Measurements from ENCODE around the gene TCHHL1. TPM values are rescaled to one million over a fixed set of nuclear protein-coding genes. Genes with fewer than 3 reads are reported as not detected.

The TCHHL1 gene
- total RNA-seq, 1 experiment from 2014 or later, result not detected

DNA sequence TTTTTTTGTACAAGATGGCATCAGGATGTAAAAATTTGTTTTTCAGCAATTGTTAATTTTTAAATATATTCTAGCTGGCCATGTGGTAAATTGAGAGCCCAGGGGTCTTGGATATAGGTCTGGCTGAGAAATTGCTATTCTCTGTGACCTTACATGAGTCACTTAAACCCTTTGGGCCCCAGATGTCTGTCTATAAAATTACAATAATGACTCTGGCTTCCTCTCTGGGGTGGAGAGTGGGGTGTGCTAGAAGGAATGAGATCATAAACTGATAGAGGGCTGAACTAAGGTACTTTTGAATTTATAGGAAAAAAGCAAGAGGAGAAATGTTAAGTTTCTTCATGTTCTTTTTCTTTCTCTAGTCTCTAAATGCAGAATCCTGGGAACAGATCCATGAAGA, 38.8 kb upstream of the TCHHL1 start:
- H3K4me1 Mint-ChIP-seq, result no peaks in the 10 kb centered on the region
- H3K27me3 Mint-ChIP-seq (ENCODE audit: low read depth), result no peaks in the 10 kb centered on the region; the same call in 1 of the 2 replicates
- TF ChIP-seq, protein P1, sequence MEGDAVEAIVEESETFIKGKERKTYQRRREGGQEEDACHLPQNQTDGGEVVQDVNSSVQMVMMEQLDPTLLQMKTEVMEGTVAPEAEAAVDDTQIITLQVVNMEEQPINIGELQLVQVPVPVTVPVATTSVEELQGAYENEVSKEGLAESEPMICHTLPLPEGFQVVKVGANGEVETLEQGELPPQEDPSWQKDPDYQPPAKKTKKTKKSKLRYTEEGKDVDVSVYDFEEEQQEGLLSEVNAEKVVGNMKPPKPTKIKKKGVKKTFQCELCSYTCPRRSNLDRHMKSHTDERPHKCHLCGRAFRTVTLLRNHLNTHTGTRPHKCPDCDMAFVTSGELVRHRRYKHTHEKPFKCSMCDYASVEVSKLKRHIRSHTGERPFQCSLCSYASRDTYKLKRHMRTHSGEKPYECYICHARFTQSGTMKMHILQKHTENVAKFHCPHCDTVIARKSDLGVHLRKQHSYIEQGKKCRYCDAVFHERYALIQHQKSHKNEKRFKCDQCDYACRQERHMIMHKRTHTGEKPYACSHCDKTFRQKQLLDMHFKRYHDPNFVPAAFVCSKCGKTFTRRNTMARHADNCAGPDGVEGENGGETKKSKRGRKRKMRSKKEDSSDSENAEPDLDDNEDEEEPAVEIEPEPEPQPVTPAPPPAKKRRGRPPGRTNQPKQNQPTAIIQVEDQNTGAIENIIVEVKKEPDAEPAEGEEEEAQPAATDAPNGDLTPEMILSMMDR (conservative IDR thresholded peaks at IDR 0.05), result no peak
- Histone ChIP-seq H3T11ph (ENCODE audit: low read length) (no peak overlapping the region), H2BK12ac (ENCODE audit: insufficient read length, low read depth, low read length) (no peak overlapping the region), H3K4ac (ENCODE audit: low read depth, low read length) (no peak overlapping the region), H2BK20ac (ENCODE audit: low read depth, low read length, poor library complexity, severe bottlenecking) (no peak overlapping the region), H4K5ac (ENCODE audit: insufficient read length, low read depth, low read length) (no peak overlapping the region), H3K4me2 (ENCODE audit: insufficient read depth, insufficient read length, low read length) (no peak overlapping the region), H3K18ac (ENCODE audit: insufficient read length, low read depth, low read length) (no peak overlapping the region), H3K27ac (ENCODE audit: insufficient read length, low read depth, low read length) (no peak overlapping the region), H2BK5ac (ENCODE audit: insufficient read length, low read length) (no peak overlapping the region), H3K27me3 (ENCODE audit: insufficient read depth, low read length) (no peaks in the 10 kb centered on the region; the same call in 1 of the 2 replicates), H2BK15ac (ENCODE audit: low read depth, low read length) (no peak overlapping the region), H3K23ac (ENCODE audit: insufficient read length, low read depth, low read length) (no peak overlapping the region), H4K91ac (ENCODE audit: insufficient read length, low read depth, low read length) (no peak overlapping the region), H3K23me2 (ENCODE audit: insufficient read length, low read depth, low read length, poor library complexity, severe bottlenecking) (no peaks in the 10 kb centered on the region), H3K9ac (ENCODE audit: extremely low read depth, insufficient read length, low read length) (no peak overlapping the region), H3K9me3 (ENCODE audit: control insufficient read depth, low read depth, low read length) (peaks cover 62% of the 10 kb centered on the region), H3K14ac (ENCODE audit: insufficient read depth, low read length) (no peak overlapping the region), H4K20me1 (ENCODE audit: control insufficient read depth, insufficient read depth, insufficient read length) (no peaks in the 10 kb centered on the region), H3K56ac (ENCODE audit: insufficient read length, low read depth, low read length) (no peak overlapping the region), H3K4me1 (ENCODE audit: insufficient read depth, low read length) (no peaks in the 10 kb centered on the region), H2AFZ (ENCODE audit: low read length) (no peak overlapping the region), H4K8ac (replicated peaks; ENCODE audit: insufficient read length, low read depth, low read length) (no peak overlapping the region), H3K79me1 (ENCODE audit: insufficient read depth, low read depth, low read length, poor library complexity, severe bottlenecking) (no peaks in the 10 kb centered on the region), H2BK120ac (ENCODE audit: low read depth, low read length, poor library complexity, severe bottlenecking) (no peak overlapping the region), H2AK5ac (ENCODE audit: insufficient read length, low read length) (no peak overlapping the region), H3K79me2 (ENCODE audit: insufficient read depth, low read length) (no peaks in the 10 kb centered on the region)
- H3K4me3 Mint-ChIP-seq, result no peak overlapping the region
- H3K9me3 Mint-ChIP-seq, result peaks cover 54 to 96% of the 10 kb centered on the region in 2 experiments
- peaks cover 2 to 10% (median 3%) of the 10 kb centered on the region in 3 experiments; a peak in 3 of 7 replicates for H3K36me3 Mint-ChIP-seq (ENCODE audit: insufficient read depth in 1 of 3, low read depth in 3 of 3)
- H3K27ac Mint-ChIP-seq, result no peak overlapping the region
- no peak for DNase-seq
